ENCODE results near the gene HMMR. TPM values are rescaled to one million over a fixed set of nuclear protein-coding genes. Genes with fewer than 3 reads are reported as not detected.
A peak's percentile ranks its signal among the peaks of the same experiment; 100 is the strongest.

HMMR gene
- total and polyA plus RNA-seq, 9 of the 15 experiments (the other 6 are each of a cell fraction or from before 2014, with no cell fraction given) = 74.9 to 133 (median 90.8) TPM

DNA sequence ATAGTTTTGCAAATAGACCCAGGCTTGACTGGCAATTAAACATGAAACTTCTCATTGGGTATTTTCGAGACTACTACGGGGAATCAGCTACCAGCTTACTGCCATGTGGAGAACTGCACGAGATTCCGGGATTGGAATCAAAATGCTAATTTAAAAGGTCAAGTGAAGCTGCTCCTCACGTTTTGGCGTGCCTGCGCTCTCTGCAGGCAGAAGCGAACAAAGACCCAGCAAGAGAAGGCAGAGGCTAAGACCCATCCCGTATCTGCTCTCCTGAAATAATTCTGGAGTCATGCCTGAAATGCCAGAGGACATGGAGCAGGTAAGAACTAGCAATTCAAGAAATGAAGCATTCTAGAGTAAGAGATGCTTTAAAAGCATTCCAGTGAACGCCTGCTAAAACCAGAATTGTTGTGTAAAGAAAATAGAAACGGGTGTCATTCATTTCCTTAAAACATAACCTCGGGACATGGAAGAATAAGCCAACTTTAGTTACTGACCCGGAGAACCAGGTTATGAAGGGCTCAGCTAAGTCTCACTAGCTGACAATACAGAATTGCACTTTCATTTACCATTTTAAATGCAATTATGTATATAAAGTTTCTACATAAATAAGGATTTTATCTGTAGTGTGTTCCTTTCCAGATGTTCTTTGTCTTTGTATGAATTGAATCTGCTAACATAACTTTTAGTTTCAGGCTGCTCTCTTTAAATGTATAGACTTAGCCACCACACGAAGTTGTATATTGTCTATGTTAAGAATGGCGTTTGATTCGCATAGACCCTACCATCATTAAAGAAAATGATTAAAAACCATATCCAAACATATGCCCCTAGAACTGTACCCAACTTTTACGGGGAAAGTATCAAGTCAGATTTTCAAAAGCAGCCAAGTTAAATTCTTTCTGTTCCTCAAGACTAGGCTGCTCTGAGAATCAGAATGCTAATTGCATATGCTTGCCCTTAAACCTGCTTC is 43.0 kb downstream of the HMMR start (continued):
- no peak for TF ChIP-seq THRA (IDR thresholded peaks at IDR 0.05)
- TF ChIP-seq IFI16 (CRISPR knock-in tag; IDR thresholded peaks at IDR 0.05) = no peak
- no peak for TF ChIP-seq IRF1 (CRISPR knock-in tag; IDR thresholded peaks at IDR 0.05; ENCODE audit: borderline replicate concordance)
- peak; percentile 47 for TF ChIP-seq NEUROD1 (IDR thresholded peaks at IDR 0.05; ENCODE audit: borderline replicate concordance, low read depth, low read length, partially characterized antibody)
- peak in 1 of 2 experiments; percentile 85; a peak in 2 of 4 replicates for TF ChIP-seq MLLT1 (IDR thresholded peaks at IDR 0.05)
- TF ChIP-seq POLR2G (IDR thresholded peaks at IDR 0.05; ENCODE audit: low read depth, low read length) = peak; percentile 34; the same call in 1 of the 2 replicates
- TF ChIP-seq MNT (conservative IDR thresholded peaks at IDR 0.05) = peak; percentile 62 to 64; a peak in 3 of 4 replicates
- TF ChIP-seq, protein P1, sequence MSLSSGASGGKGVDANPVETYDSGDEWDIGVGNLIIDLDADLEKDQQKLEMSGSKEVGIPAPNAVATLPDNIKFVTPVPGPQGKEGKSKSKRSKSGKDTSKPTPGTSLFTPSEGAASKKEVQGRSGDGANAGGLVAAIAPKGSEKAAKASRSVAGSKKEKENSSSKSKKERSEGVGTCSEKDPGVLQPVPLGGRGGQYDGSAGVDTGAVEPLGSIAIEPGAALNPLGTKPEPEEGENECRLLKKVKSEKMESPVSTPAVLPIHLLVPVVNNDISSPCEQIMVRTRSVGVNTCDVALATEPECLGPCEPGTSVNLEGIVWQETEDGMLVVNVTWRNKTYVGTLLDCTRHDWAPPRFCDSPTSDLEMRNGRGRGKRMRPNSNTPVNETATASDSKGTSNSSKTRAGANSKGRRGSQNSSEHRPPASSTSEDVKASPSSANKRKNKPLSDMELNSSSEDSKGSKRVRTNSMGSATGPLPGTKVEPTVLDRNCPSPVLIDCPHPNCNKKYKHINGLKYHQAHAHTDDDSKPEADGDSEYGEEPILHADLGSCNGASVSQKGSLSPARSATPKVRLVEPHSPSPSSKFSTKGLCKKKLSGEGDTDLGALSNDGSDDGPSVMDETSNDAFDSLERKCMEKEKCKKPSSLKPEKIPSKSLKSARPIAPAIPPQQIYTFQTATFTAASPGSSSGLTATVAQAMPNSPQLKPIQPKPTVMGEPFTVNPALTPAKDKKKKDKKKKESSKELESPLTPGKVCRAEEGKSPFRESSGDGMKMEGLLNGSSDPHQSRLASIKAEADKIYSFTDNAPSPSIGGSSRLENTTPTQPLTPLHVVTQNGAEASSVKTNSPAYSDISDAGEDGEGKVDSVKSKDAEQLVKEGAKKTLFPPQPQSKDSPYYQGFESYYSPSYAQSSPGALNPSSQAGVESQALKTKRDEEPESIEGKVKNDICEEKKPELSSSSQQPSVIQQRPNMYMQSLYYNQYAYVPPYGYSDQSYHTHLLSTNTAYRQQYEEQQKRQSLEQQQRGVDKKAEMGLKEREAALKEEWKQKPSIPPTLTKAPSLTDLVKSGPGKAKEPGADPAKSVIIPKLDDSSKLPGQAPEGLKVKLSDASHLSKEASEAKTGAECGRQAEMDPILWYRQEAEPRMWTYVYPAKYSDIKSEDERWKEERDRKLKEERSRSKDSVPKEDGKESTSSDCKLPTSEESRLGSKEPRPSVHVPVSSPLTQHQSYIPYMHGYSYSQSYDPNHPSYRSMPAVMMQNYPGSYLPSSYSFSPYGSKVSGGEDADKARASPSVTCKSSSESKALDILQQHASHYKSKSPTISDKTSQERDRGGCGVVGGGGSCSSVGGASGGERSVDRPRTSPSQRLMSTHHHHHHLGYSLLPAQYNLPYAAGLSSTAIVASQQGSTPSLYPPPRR (CRISPR knock-in tag; IDR thresholded peaks at IDR 0.05; ENCODE audit: borderline replicate concordance) = no peak
- TF ChIP-seq GATA2 (CRISPR knock-in tag; IDR thresholded peaks at IDR 0.05) = no peak
- TF ChIP-seq TAF1 (IDR thresholded peaks at IDR 0.05; ENCODE audit: control insufficient read depth, extremely low read depth, insufficient read depth, low read length, severe bottlenecking) = peak; percentile 76
- TF ChIP-seq JUND (IDR thresholded peaks at IDR 0.05; ENCODE audit: borderline replicate concordance, low read depth, low read length) = no peak
- no peak for TF ChIP-seq JUND (tag; IDR thresholded peaks at IDR 0.05; ENCODE audit: borderline replicate concordance, low read depth, low read length)
- peak; percentile 2 for TF ChIP-seq SAP30 (IDR thresholded peaks at IDR 0.05; ENCODE audit: borderline replicate concordance, insufficient read depth, low read depth, low read length, poor library complexity, severe bottlenecking)
- TF ChIP-seq ZNF589 (CRISPR knock-in tag; IDR thresholded peaks at IDR 0.05; ENCODE audit: low read depth) = 0 out of 2 replicates have a peak, but pooled peaks have one; percentile 60

All from K562 (cell line).